GM20000 (cell line): ENCODE data around the gene PANX1.

Source experiments
- DNase-seq: peaks from one replicate; pipeline ENCODE4 v3.0.0; 2012; ENCODE audit warnings: low spot score
- TF ChIP-seq, protein P1 (sequence below): IDR thresholded peaks from 2 replicates; pipeline ENCODE4 v1.5.1; 2012; ENCODE audit warnings: mild to moderate bottlenecking, control low read depth; ENCODE audit errors: extremely low read depth, missing control alignments

The PANX1 gene

DNA sequence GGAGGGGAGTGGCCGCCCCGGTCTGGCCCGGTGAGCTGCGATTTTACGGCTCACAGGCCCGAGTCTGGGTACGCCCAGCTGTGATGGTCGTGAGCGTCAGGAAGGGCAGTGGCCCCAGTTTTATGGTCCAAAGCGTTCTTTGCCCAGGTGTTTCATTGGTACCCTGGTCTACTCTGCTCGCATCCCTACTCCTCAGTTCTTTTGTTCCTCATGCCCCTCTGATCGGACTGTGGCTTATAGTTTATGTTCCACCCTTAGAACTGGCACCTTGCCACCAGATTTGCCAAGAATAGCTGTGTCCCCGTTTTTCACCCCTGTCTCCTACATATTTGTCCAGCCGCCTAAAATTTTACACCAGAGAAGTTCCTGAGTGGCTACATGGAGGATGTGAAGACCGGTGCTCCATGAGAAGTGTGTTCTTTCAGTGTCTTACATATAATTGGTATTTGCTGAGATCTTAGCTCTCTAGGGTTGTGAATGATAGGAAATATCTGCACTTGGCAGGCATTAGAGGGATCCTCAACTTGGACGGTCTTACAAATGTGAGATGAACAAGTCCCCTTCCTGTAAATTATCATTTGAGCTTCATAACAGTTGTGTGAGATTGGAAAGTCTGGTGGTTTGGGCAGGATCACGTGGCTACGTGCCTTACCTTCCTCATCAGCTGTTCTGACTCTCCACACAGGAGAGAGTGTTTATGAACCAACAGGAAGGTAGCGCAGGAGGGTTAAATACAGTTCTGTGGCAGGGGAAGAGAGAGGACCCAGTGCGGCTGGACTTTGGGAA lies 1.1 kb downstream of the PANX1 start:
- TF ChIP-seq, protein P1, sequence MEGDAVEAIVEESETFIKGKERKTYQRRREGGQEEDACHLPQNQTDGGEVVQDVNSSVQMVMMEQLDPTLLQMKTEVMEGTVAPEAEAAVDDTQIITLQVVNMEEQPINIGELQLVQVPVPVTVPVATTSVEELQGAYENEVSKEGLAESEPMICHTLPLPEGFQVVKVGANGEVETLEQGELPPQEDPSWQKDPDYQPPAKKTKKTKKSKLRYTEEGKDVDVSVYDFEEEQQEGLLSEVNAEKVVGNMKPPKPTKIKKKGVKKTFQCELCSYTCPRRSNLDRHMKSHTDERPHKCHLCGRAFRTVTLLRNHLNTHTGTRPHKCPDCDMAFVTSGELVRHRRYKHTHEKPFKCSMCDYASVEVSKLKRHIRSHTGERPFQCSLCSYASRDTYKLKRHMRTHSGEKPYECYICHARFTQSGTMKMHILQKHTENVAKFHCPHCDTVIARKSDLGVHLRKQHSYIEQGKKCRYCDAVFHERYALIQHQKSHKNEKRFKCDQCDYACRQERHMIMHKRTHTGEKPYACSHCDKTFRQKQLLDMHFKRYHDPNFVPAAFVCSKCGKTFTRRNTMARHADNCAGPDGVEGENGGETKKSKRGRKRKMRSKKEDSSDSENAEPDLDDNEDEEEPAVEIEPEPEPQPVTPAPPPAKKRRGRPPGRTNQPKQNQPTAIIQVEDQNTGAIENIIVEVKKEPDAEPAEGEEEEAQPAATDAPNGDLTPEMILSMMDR, result no peak
- DNase-seq, result no peak

DNA sequence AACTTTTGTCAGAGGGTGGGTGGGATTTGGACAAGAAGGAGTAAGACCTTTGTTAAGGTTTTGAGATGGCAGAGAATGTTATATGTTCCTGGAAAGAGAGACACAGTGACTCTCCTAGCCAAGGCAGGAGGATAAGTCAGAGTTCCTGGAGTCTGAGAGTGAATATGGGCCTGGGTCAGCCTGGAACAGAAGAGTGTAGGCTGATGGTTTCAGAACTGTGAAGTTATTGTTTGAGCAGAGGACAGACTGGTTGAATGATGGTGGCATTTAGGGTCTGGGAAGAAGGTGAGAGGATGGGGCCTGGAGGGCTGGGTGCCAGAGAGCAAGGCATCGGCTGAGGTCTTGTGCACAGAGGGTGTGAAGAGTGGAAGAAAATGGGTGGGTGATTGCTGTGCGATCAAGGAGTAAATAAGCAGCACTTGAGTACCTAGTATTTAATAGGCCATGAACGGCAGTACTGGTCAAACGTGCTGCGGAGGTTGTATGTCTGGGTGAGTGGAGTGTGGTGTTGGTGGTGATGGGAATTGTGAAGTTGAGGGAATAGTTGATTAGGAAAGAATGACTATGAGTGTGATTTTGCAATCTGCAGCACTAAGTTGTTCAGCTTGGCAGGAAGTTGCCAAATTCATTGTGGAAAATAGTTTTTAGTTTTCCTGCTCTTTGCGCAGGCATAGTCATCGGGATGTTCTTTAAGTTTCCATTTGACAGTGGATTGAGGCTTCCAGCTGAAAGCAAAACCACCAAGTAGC lies 1.8 kb downstream of the PANX1 start:
- TF ChIP-seq, protein P1, result no peak
- no peak for DNase-seq

DNA sequence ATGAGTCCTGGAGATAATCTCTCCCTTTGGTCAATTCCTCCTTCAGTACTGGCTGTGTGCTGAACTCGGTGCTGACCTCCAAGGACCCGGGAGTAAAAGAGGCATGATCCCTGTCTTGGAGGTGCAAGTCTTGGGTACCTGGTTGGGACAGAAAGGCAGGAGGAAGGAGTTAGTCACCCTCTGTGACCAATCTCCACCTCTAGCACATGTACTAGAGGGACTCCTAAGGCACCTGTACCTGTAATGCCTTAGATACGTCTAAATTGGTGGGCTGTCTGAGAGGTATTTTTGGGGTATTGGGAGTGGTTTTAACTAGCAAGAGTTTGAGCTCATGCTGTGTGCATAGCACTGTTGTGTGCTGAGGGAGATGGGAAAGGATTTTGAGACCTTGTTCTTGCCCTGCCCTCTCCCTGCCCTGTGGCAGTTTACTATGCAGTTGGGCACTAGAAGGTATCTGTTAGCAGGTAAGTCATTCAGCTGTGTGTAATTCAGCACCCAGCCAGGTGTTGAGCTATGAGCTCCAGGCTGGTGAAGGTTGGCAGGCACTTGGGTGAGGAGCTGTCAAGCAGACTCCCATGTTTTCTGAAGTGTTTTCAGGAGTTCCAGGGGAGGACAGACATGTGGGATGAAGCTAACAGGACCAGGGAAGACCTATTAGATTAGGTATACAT lies 2.5 kb downstream of the PANX1 start:
- TF ChIP-seq, protein P1, result no peak
- DNase-seq, result no peak

DNA sequence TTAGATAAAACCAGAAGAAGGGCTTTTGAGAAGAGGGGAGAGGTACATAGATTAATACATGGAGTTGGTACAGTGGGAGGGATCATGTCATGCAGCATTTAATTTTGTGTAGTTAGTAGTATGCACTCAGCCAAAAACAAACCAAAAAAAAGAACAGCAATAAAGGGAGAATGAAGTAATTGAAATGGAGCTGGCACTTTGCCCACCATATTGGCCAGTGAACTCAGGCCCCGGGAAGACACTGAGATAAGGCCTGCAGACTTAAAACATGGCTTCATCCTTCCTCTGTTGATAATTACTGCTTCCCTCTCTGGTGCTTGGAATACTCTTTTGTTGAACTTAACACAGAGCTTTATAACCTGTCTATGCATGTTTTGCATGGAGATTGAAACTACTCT lies 3.1 kb downstream of the PANX1 start:
- TF ChIP-seq, protein P1, result no peak
- DNase-seq, result no peak

DNA sequence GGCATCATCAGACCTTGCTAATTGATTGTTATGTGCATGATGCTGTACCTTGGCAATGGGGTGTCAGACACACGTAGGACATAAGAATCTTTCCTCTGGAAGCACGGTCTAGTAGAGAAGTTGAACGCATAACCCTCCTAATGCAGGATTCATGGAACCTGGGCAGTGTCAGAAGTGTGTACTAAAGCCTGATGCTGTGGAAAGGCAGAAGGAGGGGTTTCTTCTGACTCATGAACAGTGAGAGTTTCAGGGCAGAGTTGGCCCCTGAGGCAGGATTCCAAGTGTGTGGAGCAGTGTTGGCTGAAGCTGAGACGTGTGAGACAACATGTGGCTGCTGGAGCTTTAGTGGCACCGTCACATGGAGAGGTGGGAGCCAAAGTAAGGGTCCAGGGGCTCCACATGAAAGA lies 3.5 kb downstream of the PANX1 start:
- TF ChIP-seq, protein P1, result no peak
- DNase-seq, result no peak

DNA sequence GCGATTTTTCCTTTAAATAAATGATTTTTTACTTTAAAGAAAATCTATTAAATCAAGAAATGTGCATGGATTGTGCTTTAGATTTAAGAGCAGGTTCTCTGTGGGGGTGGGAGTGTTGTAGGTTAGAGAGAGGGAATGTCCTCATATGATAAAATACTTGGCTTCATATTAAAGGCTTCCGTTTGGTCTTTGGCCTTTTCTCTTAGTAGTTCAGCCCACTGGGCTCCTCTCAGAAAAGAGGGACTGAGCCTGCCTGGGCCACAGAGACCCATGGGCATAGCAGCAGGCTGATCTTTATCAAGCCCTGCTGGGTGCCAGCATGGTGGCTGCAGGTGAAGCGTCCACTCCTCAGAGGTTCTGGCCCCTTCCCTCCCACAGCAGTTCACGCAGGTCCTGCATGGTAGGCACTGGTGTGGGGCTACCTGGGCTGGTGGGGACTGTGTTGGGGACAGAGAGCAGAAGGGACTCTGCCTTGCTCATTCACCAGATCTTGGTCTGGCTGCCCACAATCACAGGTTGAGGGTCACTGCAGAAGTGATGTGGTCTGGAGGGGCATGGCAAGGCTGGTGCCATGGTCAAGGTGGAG lies 4.3 kb downstream of the PANX1 start:
- DNase-seq, result no peak

More for the DNA sequence above, 4.3 kb downstream of the PANX1 start:
- TF ChIP-seq, protein P1, result no peak
